ENCODE results near the gene GLIS1.

DNA sequence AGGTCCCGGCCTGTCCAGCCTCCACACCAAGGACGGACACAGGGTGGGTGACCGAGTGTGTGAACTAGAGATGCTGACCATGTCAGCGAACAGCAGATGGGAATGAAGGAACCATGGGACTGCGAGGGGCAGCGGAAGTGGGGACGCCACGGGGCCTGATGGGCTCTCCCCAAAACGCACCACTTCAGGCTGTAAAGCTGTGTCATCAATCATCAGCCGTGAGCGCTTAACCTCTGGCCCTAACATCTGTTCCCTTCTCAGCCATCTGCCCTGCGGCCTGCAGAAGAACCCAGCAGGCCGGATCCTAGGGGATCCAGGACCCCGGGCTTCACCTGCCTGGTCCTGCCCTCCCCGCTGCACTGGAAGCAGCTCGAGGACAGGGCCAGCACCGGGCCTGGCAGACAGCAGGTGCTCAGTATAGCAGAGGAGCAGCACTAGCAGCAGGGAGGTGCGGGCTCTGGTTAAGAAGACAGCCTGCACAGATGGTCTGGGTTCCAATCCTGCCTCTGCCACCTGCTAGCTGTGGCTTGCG is 221.1 kb downstream of the GLIS1 start:
- TF ChIP-seq, protein P1, sequence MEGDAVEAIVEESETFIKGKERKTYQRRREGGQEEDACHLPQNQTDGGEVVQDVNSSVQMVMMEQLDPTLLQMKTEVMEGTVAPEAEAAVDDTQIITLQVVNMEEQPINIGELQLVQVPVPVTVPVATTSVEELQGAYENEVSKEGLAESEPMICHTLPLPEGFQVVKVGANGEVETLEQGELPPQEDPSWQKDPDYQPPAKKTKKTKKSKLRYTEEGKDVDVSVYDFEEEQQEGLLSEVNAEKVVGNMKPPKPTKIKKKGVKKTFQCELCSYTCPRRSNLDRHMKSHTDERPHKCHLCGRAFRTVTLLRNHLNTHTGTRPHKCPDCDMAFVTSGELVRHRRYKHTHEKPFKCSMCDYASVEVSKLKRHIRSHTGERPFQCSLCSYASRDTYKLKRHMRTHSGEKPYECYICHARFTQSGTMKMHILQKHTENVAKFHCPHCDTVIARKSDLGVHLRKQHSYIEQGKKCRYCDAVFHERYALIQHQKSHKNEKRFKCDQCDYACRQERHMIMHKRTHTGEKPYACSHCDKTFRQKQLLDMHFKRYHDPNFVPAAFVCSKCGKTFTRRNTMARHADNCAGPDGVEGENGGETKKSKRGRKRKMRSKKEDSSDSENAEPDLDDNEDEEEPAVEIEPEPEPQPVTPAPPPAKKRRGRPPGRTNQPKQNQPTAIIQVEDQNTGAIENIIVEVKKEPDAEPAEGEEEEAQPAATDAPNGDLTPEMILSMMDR (IDR thresholded peaks at IDR 0.05): no peak
- TF ChIP-seq POLR2A (IDR thresholded peaks at IDR 0.05) (no peak), POLR2AphosphoS5 (IDR thresholded peaks at IDR 0.05; ENCODE audit: insufficient read depth in 1 of 2, low read depth in 1 of 2) (no peak)

Measured in vagina (tissue), 2 donors.